ENCODE data around the gene EP300.

DNA sequence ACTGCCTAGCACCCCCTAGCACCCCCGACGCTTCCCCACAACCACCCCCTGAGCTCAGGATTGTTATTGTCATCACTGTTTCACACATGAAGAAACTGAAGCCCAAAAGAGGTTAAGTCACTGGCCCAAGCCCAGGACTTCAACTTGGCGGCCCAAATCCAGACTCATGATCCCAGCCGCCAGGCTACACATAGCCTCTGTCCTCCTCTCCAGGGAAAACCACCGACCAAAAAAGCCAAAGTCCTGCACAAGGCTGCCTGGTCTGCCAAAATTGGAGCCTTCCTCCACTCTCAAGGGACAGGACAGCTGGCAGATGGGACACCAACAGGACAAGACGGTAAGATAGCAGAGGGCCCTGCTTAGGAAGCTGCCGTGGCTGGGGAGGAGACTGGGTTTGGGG is 123.5 kb downstream of the EP300 start:
- TF ChIP-seq, protein P1, sequence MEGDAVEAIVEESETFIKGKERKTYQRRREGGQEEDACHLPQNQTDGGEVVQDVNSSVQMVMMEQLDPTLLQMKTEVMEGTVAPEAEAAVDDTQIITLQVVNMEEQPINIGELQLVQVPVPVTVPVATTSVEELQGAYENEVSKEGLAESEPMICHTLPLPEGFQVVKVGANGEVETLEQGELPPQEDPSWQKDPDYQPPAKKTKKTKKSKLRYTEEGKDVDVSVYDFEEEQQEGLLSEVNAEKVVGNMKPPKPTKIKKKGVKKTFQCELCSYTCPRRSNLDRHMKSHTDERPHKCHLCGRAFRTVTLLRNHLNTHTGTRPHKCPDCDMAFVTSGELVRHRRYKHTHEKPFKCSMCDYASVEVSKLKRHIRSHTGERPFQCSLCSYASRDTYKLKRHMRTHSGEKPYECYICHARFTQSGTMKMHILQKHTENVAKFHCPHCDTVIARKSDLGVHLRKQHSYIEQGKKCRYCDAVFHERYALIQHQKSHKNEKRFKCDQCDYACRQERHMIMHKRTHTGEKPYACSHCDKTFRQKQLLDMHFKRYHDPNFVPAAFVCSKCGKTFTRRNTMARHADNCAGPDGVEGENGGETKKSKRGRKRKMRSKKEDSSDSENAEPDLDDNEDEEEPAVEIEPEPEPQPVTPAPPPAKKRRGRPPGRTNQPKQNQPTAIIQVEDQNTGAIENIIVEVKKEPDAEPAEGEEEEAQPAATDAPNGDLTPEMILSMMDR (conservative IDR thresholded peaks at IDR 0.05; ENCODE audit: low read depth, low read length), result no peak
- TF ChIP-seq EZH2phosphoT487 (IDR thresholded peaks at IDR 0.05; ENCODE audit: borderline replicate concordance, low read length) (no peak), EZH2 (IDR thresholded peaks at IDR 0.05; ENCODE audit: low read length, unreplicated experiment) (no peak)
